GM18508 (cell line): ENCODE results near the gene MT4.
"Not testable (repeated sequence)": the region's sequence is repeated elsewhere in the genome, so short reads cannot be mapped to it uniquely, and the experiment has no call there.

Source experiments
- ATAC-seq: cut with Tn5 transposase; IDR thresholded peaks from one replicate; pipeline ENCODE4 v1.9.1; 2021; ENCODE audit warnings: moderate number of reproducible peaks; ENCODE audit not compliant: insufficient read depth, unreplicated experiment

MT4 gene

GRCh38 chr16:56558024-56558747 lies 6.7 kb upstream of the MT4 start:
- no peak for ATAC-seq

- ATAC-seq: no peak
Observed at GRCh38 chr16:56559109-56559508, 5.8 kb upstream of the MT4 start.

DNA sequence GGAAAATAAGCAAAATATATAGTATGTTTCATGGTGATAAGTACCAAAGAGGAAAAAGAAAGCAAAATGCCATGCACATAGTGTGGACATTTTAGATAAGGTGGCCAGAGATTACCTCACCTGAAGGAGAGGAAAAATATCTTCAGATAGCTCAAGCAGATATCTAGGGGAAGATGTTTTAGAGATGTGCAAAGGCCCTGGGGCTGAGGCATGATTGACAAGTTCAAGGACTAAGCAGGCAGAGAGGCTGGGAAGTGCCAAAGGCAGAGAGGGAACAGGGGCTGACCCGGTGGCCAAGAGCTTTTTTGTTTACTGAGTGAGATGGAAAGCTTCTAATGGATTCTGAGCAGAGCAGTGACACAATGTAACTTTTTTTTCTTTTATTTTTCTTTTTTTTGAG lies 4.4 kb upstream of the MT4 start:
- no peak for ATAC-seq

DNA sequence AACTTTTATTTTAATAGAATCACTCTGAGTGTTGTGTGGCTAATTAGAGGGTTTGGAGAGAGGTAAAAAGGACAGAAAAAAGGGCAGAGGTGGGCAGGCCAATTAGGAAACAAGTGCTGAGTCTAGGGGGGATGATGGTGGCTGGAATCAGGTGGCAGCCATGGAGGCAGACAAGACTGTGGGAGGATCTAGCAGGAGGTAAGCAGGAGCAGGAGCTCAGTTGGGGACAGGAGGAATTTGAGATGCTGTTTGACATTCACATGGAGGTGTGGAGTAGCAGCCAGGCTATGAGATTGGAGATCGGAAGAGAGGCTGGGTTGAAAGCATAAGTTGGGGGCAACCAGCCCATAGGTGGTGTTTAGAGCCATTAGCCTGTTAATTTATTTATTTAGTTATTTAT lies 3.7 kb upstream of the MT4 start:
- no peak for ATAC-seq

GRCh38 chr16:56569971-56570370 lies 5.1 kb downstream of the MT4 start:
- ATAC-seq: no peak

DNA sequence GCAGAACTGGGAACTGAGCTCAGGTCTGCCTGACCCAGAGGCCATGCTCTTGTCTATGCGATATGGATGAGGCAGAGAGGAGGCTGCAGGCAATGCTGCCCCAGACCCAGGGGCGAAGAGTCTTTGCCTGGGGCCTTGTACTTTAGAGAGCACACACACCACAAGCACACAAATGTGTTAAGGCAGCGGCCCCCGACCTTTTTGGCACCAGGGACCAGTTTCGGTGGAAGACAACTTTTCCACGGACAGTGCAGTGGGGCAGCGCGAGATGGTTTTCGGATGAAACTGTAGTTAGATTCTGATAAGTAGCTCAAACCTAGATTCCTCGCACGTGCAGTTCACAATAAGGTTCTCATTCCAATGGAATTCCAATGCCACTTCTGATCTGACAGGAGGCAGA lies 6.7 kb downstream of the MT4 start:
- no peak for ATAC-seq

DNA sequence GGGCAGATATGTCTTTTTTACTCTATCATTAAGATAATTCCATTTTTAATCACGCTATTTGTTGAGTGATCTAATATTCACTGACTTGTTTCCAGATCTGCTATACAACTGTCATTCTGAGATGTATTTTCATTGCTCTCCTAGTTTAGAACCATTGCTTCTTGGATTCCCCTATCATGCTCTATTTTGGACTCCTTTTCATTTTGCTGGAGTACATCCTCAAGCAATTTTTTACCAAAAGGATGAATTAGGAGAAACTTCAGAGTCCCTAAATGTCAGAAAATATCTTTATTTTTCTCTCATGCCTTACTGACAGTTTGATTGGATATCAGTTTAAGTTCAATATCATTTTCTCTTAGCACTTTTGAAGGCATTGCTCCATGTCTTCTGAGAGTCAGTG lies 9.8 kb downstream of the MT4 start:
- ATAC-seq: no peak

DNA sequence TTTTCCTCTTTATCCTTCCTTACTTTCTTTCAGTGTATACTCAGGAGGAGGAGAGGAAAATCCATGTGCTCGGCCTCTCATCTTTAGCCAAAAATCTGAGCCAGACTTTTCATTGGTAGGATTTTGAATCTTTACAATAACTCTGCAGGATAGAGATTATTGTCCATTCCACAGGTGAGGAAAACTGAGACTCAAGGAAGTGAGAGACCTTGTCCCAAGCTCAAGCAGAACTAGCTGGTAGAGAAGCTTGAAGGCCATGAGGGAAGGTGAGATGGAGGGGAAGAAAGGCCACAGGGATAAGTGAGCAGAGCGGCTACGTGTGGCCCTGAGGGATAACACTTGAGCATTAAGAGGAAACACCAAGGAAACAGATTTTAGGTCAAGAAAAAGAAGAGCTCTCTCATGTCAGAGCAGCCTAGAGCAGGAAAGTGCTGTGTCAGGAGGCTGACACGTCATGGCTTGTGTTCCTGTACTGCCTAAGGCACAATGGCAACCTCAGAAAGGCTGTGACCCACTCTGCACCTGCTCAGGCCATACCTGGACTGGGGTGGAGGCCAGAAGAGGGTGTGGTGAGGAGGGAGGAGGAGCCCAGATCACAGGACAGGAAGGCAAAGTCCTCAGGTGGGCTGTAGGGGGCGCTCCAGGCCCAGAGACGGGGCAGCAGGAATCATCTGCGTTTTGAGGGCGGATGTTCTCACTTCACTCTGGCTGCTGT lies 11.9 kb downstream of the MT4 start:
- no peak for ATAC-seq

GRCh38 chr16:56577300-56577625 lies 12.4 kb downstream of the MT4 start:
- ATAC-seq: no peak

GRCh38 chr16:56580391-56581048 lies 15.6 kb downstream of the MT4 start:
- ATAC-seq: no peak

GRCh38 chr16:56582911-56583310 lies 18.0 kb downstream of the MT4 start:
- not testable (repeated sequence) for ATAC-seq

DNA sequence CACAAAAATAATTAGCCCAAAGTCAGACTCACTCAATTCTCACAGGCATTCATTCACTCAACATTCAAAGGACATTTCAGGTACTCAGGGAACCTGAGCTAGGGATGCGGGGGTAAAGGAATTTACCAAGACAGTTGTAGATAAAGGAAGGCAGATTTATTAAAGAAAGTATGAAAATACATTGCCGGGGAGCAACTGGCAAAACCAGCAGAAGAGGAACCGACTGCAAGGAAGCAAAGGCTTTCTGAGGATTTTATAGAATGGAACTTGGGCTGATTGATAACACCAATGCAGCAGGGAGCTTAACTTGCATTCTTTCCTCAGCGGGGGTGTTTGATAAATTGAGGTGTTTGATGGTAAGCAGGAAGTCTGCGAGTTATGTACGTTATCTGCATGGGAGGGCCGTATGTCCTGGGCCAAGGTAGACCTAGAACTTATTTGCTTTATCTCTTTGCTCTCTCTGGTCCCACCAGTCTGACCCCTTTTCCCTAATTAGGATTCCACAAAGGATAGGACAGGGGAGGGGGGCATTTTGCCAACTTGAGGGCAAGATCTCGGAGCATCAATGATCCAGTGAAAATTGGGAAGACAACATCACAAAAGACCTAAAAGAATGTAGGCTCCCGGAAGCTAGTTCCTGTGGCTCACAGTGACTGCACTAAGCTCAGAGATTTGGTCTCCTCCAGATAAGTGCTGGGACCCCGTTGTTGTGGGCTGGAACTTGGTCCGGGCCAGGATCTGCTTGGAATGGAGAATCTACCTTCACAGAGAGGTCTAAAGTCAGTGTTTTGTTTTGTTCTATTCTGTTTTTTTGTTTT lies 18.7 kb downstream of the MT4 start:
- no peak for ATAC-seq

GRCh38 chr16:56584276-56584675 lies 19.4 kb downstream of the MT4 start:
- ATAC-seq: no peak

GRCh38 chr16:56588781-56589140 lies 23.9 kb downstream of the MT4 start:
- ATAC-seq: no peak

DNA sequence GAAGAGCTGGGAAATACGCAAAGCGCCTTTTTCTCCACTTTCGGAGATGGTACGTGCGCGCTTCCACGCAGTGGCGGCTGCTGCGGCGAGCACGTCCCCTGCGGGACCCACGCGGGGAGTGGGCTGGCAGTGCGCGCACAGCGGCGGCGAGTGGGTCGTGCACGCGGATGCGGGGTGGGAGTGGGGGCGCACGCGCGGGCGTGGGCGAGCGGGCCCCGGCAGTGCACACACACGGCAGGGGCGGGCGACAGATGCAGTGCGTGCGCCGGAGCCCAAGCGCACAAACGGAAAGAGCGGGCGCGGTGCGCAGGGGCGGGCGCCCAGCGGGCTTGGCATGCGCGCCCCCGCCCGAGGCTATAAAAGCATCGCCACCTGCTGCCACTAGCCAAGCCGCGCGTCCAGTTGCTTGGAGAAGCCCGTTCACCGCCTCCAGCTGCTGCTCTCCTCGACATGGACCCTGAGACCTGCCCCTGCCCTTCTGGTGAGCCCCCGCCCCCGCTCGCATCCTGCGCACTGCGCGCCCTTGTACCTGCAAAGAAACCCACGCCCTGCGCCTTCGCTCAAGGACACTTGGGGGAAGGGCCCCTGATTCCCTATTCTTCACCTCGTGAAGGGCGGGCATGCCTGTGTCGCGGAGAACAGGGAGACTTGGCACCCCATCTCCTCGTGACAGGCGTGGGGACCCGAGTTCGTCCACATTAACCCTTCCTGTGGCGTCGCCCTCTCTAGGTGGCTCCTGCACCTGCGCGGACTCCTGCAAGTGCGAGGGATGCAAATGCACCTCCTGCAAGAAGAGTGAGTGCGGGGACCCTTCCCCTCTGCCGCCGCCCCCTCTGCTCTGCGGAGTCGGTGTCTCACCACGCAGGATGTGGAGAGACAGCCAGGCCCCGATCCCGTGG lies 24.5 kb downstream of the MT4 start, which contains the start of gene MT3:
Gene MT3 (plus strand): TSS at position 388 of the 899 bp plus-strand sequence. CDS start 63 bp downstream, at position 451.
- no peak for ATAC-seq

- no peak for ATAC-seq
Observed at GRCh38 chr16:56591377-56592060, 26.6 kb downstream of the MT4 start.

- no peak for ATAC-seq
Observed at GRCh38 chr16:56593573-56594291, 28.9 kb downstream of the MT4 start.

DNA sequence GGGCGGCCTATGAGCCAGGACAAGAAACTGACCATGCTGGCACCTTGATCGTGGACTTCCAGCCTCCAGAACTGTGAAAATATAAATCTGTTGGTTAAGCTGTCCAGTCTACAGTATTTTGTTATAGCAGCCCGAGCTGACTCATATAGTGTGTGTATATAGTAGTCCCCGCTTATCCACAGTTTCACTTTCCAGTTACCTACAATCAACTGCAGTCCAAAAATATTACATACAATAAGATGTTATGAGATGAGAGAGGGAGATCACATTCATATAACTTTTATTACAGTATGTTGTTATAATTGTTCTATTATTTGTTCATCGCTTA lies 29.4 kb downstream of the MT4 start:
- ATAC-seq: no peak
